ENCODE measurements around the gene STPG4. TPM values are rescaled to one million over a fixed set of nuclear protein-coding genes. Genes with fewer than 3 reads are reported as not detected.
"Not testable (repeated sequence)": the region's sequence is repeated elsewhere in the genome, so short reads cannot be mapped to it uniquely, and the experiment has no call there.

Gene STPG4
- total RNA-seq, 4 donors from 2014 or later: 0.30 to 2.6 (median 1.4) TPM; not detected in 1

- no peak for DNase-seq (ENCODE audit: low spot score in 2 of 2)
- H3K36me3 ChIP-seq: no peaks in the 10 kb centered on the region
- TF ChIP-seq POLR2A (IDR thresholded peaks at IDR 0.05): no peak
- no peak for TF ChIP-seq EP300 (IDR thresholded peaks at IDR 0.05)
- TF ChIP-seq, protein P1, sequence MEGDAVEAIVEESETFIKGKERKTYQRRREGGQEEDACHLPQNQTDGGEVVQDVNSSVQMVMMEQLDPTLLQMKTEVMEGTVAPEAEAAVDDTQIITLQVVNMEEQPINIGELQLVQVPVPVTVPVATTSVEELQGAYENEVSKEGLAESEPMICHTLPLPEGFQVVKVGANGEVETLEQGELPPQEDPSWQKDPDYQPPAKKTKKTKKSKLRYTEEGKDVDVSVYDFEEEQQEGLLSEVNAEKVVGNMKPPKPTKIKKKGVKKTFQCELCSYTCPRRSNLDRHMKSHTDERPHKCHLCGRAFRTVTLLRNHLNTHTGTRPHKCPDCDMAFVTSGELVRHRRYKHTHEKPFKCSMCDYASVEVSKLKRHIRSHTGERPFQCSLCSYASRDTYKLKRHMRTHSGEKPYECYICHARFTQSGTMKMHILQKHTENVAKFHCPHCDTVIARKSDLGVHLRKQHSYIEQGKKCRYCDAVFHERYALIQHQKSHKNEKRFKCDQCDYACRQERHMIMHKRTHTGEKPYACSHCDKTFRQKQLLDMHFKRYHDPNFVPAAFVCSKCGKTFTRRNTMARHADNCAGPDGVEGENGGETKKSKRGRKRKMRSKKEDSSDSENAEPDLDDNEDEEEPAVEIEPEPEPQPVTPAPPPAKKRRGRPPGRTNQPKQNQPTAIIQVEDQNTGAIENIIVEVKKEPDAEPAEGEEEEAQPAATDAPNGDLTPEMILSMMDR (IDR thresholded peaks at IDR 0.05): no peak
- WGBS, 2 donors: 42 to 45% methylated on average over 2 of the region's 2 CpGs
- no peak overlapping the region for H3K4me3 ChIP-seq
- H3K9me3 ChIP-seq: no peaks in the 10 kb centered on the region
- no peaks in the 10 kb centered on the region for H3K4me1 ChIP-seq
- no peak overlapping the region for H3K27ac ChIP-seq
- H3K27me3 ChIP-seq: no peaks in the 10 kb centered on the region
These were observed 36.1 kb downstream of the STPG4 start for GRCh38 chr2:47119001-47119400.

GRCh38 chr2:47118581-47118980 is 36.5 kb downstream of the STPG4 start:
- Histone ChIP-seq H3K36me3 (no peaks in the 10 kb centered on the region), H3K27me3 (no peaks in the 10 kb centered on the region), H3K4me1 (no peaks in the 10 kb centered on the region), H3K4me3 (no peak overlapping the region), H3K9me3 (no peaks in the 10 kb centered on the region), H3K27ac (no peak overlapping the region)
- no peak for DNase-seq (ENCODE audit: low spot score in 2 of 2)
- TF ChIP-seq POLR2A (IDR thresholded peaks at IDR 0.05): no peak
- 37 to 61% methylated on average over 2 of the region's 2 CpGs for WGBS, 2 donors

- Histone ChIP-seq H3K27ac (no peak overlapping the region), H3K9me3 (no peaks in the 10 kb centered on the region), H3K36me3 (no peaks in the 10 kb centered on the region), H3K27me3 (no peaks in the 10 kb centered on the region), H3K4me1 (no peaks in the 10 kb centered on the region), H3K4me3 (no peak overlapping the region)
- TF ChIP-seq EP300 (IDR thresholded peaks at IDR 0.05) (no peak), POLR2A (IDR thresholded peaks at IDR 0.05) (no peak)
- TF ChIP-seq, protein P1 (IDR thresholded peaks at IDR 0.05): no peak
- 85 to 88% methylated on average over 5 of the region's 5 CpGs for WGBS, 2 donors
- DNase-seq (ENCODE audit: low spot score in 2 of 2): no peak
These were observed 42.3 kb downstream of the STPG4 start for GRCh38 chr2:47112665-47113435.

- no peaks in the 10 kb centered on the region for H3K27me3 ChIP-seq
- no peaks in the 10 kb centered on the region for H3K36me3 ChIP-seq
- H3K4me3 ChIP-seq: no peak overlapping the region
- no peaks in the 10 kb centered on the region for H3K4me1 ChIP-seq
- no peaks in the 10 kb centered on the region for H3K9me3 ChIP-seq
- TF ChIP-seq, protein P1 (IDR thresholded peaks at IDR 0.05): no peak
- TF ChIP-seq POLR2A (IDR thresholded peaks at IDR 0.05) (no peak), EP300 (IDR thresholded peaks at IDR 0.05) (no peak)
- DNase-seq (ENCODE audit: low spot score in 2 of 2): no peak
- H3K27ac ChIP-seq: no peak overlapping the region
- 70 to 74% methylated on average over 5 of the region's 5 CpGs for WGBS, 2 donors
These were observed 45.4 kb downstream of the STPG4 start for GRCh38 chr2:47109680-47110079.

GRCh38 chr2:47109007-47109375 is 46.1 kb downstream of the STPG4 start:
- TF ChIP-seq, protein P1 (IDR thresholded peaks at IDR 0.05): no peak
- TF ChIP-seq EP300 (IDR thresholded peaks at IDR 0.05) (no peak), POLR2A (IDR thresholded peaks at IDR 0.05) (no peak)

GRCh38 chr2:47108267-47109006 is 46.7 kb downstream of the STPG4 start:
- WGBS, 2 donors: 87 to 94% methylated on average over 18 of the region's 19 CpGs
- H3K36me3 ChIP-seq; DNase-seq (ENCODE audit: low spot score in 2 of 2); H3K27me3 ChIP-seq; H3K9me3 ChIP-seq; H3K4me3 ChIP-seq; H3K27ac ChIP-seq; H3K4me1 ChIP-seq: not testable (repeated sequence)

More at GRCh38 chr2:47109007-47109375, 46.1 kb downstream of the STPG4 start:
- H3K36me3 ChIP-seq: no peaks in the 10 kb centered on the region
- H3K4me1 ChIP-seq: no peaks in the 10 kb centered on the region
- no peaks in the 10 kb centered on the region for H3K9me3 ChIP-seq
- WGBS, 2 donors: 58 to 76% methylated on average over 4 of the region's 4 CpGs
- DNase-seq (ENCODE audit: low spot score in 2 of 2): no peak
- H3K27me3 ChIP-seq: no peaks in the 10 kb centered on the region
- no peak overlapping the region for H3K27ac ChIP-seq
- H3K4me3 ChIP-seq: no peak overlapping the region

DNA sequence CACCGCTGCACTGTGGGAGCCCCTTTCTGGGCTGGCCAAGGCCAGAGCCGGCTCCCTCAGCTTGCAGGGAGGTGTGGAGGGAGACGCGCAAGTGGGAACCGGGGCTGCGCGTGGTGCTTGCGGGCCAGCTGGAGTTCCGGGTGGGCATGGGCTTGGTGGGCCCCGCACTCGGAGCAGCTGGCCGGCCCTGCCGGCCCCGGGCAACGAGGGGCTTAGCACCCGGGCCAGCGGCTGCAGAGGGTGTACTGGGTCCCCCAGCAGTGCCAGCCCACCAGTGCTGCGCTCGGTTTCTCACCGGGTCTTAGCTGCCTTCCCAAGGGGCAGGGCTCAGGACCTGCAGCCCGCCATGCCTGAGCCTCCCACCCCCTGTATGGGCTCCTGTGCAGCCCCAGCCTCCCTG is 47.9 kb downstream of the STPG4 start:
- H3K27ac ChIP-seq; DNase-seq (ENCODE audit: low spot score in 2 of 2); H3K9me3 ChIP-seq; H3K36me3 ChIP-seq; H3K27me3 ChIP-seq; H3K4me1 ChIP-seq; H3K4me3 ChIP-seq: not testable (repeated sequence)
- 93 to 100% methylated on average over 8 to 20 of the region's 21 CpGs for WGBS, 2 donors

- H3K27me3 ChIP-seq; H3K4me3 ChIP-seq; DNase-seq (ENCODE audit: low spot score in 2 of 2); H3K27ac ChIP-seq; H3K36me3 ChIP-seq; H3K4me1 ChIP-seq; H3K9me3 ChIP-seq: not testable (repeated sequence)
- WGBS, 2 donors: 97 to 100% methylated on average over 4 of the region's 4 CpGs
These were observed 48.9 kb downstream of the STPG4 start for GRCh38 chr2:47106231-47106630.

DNA sequence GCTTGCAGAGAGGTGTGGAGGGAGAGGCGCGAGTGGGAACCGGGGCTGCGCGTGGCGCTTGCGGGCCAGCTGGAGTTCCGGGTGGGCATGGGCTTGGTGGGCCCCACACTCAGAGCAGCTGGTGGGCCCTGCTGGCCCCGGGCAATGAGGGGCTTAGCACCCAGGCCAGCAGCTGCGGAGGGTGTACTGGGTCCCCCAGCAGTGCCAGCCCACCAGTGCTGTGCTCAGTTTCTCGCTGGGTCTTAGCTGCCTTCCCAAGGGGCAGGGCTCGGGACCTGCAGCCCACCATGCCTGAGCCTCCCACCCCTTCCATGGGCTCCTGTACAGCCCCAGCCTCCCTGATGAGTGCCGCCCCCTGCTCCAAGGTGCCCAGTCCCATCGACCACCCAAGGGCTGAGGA is 55.4 kb downstream of the STPG4 start:
- H3K4me3 ChIP-seq; H3K9me3 ChIP-seq; DNase-seq (ENCODE audit: low spot score in 2 of 2); H3K27me3 ChIP-seq; H3K36me3 ChIP-seq; H3K27ac ChIP-seq; H3K4me1 ChIP-seq: not testable (repeated sequence)
- WGBS, 2 donors: 97 to 100% methylated on average over 12 of the region's 14 CpGs

All from tibial nerve (tissue), 4 donors.